Measurements from ENCODE around the gene GABBR1.

DNA sequence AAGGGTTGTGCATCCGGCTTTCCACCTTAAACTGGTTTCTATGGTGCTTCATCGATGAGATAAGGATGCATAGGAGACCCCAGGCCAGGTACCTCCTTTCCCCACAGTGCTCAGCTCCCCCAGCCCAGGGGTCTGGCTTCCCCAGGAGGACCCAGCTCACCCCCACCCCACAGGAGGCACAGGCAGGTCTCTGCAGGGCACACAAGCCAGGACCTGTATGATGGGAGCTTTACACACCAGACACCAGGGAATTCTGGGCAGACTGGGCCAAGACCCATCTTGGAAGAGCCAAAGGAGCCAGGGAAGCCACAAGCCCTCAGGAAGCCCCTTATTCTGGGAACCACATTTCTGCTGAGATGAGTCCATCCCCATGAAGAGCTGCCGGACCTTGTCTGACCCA lies 103.0 kb downstream of the GABBR1 start:
- TF ChIP-seq CTCF (IDR thresholded peaks at IDR 0.05) (no peak), POLR2A (IDR thresholded peaks at IDR 0.05) (no peak), EP300 (IDR thresholded peaks at IDR 0.05) (no peak)

All from tibial nerve (tissue), 4 donors.